ENCODE measurements around the gene OR2A14.

OR2A14 gene

DNA sequence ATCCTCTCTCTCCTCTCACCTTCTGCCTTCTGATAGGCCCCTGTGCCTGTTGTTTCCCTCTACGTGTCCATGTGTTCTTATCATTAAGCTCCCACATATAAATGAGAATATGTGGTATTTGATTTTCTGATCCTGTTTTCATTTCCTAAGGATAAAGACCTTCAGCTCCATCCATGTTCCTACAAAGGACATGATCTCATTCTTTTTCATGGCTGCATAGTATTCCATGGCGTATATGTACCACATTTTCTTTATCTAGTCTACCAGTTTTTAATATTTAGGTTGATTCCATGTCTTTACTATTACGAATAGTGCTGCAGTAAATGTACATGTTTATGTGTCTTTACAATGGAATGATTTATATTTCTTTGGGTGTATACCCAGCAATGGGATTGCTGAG is 32.3 kb upstream of the OR2A14 start:
- Histone ChIP-seq H3K4me3 (ENCODE audit: low read depth in 1 of 2, low read length in 1 of 2) (no peak overlapping the region), H3K4me1 (ENCODE audit: control insufficient read depth in 1 of 2, insufficient read depth in 1 of 2, low read depth in 1 of 2, low read length in 1 of 2) (no peaks in the 10 kb centered on the region), H3K9me3 (no peaks in the 10 kb centered on the region), H3K27ac (no peak overlapping the region), H3K36me3 (no peaks in the 10 kb centered on the region), H3K27me3 (no peaks in the 10 kb centered on the region)
- TF ChIP-seq, protein P1, sequence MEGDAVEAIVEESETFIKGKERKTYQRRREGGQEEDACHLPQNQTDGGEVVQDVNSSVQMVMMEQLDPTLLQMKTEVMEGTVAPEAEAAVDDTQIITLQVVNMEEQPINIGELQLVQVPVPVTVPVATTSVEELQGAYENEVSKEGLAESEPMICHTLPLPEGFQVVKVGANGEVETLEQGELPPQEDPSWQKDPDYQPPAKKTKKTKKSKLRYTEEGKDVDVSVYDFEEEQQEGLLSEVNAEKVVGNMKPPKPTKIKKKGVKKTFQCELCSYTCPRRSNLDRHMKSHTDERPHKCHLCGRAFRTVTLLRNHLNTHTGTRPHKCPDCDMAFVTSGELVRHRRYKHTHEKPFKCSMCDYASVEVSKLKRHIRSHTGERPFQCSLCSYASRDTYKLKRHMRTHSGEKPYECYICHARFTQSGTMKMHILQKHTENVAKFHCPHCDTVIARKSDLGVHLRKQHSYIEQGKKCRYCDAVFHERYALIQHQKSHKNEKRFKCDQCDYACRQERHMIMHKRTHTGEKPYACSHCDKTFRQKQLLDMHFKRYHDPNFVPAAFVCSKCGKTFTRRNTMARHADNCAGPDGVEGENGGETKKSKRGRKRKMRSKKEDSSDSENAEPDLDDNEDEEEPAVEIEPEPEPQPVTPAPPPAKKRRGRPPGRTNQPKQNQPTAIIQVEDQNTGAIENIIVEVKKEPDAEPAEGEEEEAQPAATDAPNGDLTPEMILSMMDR (IDR thresholded peaks at IDR 0.05), result no peak

DNA sequence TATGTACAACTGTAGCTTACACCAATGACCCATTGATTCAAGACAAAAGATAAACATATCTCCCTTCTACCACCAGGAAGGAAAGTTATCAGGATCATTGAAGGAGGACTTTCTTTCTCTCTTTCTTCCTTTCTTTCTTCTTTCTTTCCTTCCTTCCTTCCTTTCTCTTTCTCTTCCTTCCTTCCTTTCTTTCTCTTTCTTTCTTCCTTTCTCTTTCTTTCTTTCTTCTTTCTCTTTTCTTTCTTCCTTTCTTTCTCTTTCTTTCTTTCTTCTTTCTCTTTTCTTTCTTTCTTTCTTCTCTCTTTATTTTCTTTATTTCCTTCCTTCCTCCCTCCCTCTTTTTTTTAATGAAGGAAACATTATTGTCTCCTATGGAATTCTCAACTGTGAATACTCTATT is 24.2 kb upstream of the OR2A14 start:
- H3K4me1 ChIP-seq (ENCODE audit: control insufficient read depth in 1 of 2, insufficient read depth in 1 of 2, low read depth in 1 of 2, low read length in 1 of 2), result no peaks in the 10 kb centered on the region
- no peaks in the 10 kb centered on the region for H3K9me3 ChIP-seq
- H3K4me3 ChIP-seq (ENCODE audit: low read depth in 1 of 2, low read length in 1 of 2), result no peak overlapping the region
- H3K27me3 ChIP-seq, result no peaks in the 10 kb centered on the region
- TF ChIP-seq, protein P1 (IDR thresholded peaks at IDR 0.05), result no peak
- no peak overlapping the region for H3K27ac ChIP-seq
- no peaks in the 10 kb centered on the region for H3K36me3 ChIP-seq

DNA sequence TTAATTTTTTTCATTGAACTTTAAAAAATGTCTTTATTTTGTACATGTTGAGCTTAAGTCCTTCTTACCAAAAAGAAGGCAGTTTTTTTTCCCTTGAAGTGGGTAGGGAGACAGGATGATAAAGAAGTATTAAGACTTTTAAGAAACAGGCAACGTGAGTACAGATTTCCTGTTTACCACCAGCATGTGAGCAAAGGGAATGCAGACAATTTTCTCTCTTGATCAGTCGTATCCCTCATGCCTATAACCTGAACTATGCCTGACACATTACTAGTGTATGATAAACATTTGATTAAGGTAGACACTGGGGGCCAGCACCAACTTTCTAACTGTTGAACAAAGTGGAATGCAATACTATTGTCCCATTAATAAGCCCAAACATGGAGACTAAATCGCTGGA is 22.4 kb upstream of the OR2A14 start:
- no peaks in the 10 kb centered on the region for H3K9me3 ChIP-seq
- H3K27me3 ChIP-seq, result no peaks in the 10 kb centered on the region
- H3K27ac ChIP-seq, result no peak overlapping the region
- H3K4me1 ChIP-seq (ENCODE audit: control insufficient read depth in 1 of 2, insufficient read depth in 1 of 2, low read depth in 1 of 2, low read length in 1 of 2), result no peaks in the 10 kb centered on the region
- no peaks in the 10 kb centered on the region for H3K36me3 ChIP-seq
- TF ChIP-seq, protein P1 (IDR thresholded peaks at IDR 0.05), result no peak
- no peak overlapping the region for H3K4me3 ChIP-seq (ENCODE audit: low read depth in 1 of 2, low read length in 1 of 2)

DNA sequence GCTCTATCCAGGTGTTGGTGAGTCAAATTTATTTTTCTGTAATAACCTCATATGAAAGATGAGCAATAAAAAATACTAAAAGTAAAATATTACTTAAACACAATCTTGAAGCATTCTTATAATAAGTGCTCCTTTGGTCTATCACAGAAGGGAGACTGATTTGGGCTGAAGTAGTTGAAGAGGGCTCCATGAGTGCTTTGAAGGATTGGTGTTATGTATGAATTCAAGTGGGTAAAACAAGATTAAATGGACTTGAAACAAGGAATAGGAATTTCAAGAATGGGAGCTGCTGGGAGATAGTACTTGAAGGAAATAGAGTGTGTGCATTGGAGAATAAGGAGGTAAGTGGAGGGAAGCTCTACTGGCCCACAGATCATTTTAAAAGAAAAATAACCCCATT is 20.9 kb upstream of the OR2A14 start:
- Histone ChIP-seq H3K9me3 (no peaks in the 10 kb centered on the region), H3K4me1 (ENCODE audit: control insufficient read depth in 1 of 2, insufficient read depth in 1 of 2, low read depth in 1 of 2, low read length in 1 of 2) (no peaks in the 10 kb centered on the region), H3K4me3 (ENCODE audit: low read depth in 1 of 2, low read length in 1 of 2) (no peak overlapping the region), H3K36me3 (no peaks in the 10 kb centered on the region), H3K27me3 (no peaks in the 10 kb centered on the region), H3K27ac (no peak overlapping the region)
- TF ChIP-seq, protein P1 (IDR thresholded peaks at IDR 0.05), result no peak

DNA sequence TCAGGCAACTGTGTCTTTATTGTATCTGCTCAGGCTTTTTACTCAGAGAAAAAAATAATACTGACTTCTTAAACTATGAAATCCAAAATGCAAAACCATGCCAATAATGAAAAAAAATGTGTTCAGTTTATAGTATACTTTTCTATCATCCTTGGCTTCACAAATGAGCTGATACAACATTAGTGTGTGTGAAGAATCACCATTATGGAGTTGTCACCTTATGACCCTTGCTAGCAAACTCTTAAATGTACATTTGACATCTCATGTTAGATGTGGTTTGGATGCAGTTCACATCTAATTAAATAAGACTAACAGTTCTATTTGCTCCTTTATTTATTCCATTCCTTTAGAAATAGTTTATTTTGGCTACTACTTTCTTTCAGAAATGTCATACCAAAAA is 17.8 kb upstream of the OR2A14 start:
- Histone ChIP-seq H3K4me1 (ENCODE audit: control insufficient read depth in 1 of 2, insufficient read depth in 1 of 2, low read depth in 1 of 2, low read length in 1 of 2) (no peaks in the 10 kb centered on the region), H3K27me3 (no peaks in the 10 kb centered on the region), H3K27ac (no peak overlapping the region), H3K9me3 (no peaks in the 10 kb centered on the region), H3K4me3 (ENCODE audit: low read depth in 1 of 2, low read length in 1 of 2) (no peak overlapping the region), H3K36me3 (no peaks in the 10 kb centered on the region)
- TF ChIP-seq, protein P1 (IDR thresholded peaks at IDR 0.05), result no peak

DNA sequence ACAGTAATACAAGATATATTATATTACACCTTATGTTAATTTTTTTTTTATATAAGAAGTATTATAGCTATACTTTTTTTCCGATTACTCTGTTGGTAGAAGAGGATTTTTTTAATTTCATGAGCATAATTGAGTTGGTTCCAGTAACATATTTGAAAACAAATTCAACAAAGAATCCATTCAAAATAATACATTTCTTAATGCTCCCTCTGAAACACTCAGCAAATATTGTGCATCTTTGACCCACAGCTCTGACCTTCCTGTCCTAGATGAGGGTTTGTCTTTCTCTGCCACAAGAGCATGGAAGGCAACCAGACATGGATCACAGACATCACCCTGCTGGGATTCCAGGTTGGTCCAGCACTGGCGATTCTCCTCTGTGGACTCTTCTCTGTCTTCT is 13.7 kb upstream of the OR2A14 start, which contains the start of gene OR2A2:
Gene OR2A2 (plus strand): TSS at position 301 of the 400 bp plus-strand sequence. CDS start 0 bp downstream, at position 301.
- H3K4me1 ChIP-seq (ENCODE audit: control insufficient read depth in 1 of 2, insufficient read depth in 1 of 2, low read depth in 1 of 2, low read length in 1 of 2), result no peaks in the 10 kb centered on the region
- no peaks in the 10 kb centered on the region for H3K9me3 ChIP-seq
- no peak within 1 kb of the TSS for H3K4me3 ChIP-seq (ENCODE audit: low read depth in 1 of 2, low read length in 1 of 2)
- no peaks in the 10 kb centered on the region for H3K36me3 ChIP-seq
- H3K27ac ChIP-seq, result no peak within 1 kb of the TSS
- TF ChIP-seq, protein P1 (IDR thresholded peaks at IDR 0.05), result no peak
- H3K27me3 ChIP-seq, result no peaks in the 10 kb centered on the region

Measured in neutrophil (primary cell).